GM19025 (cell line): Measurements from ENCODE around the gene CUBN.

ENCODE experiments used
- ATAC-seq: cut with Tn5 transposase; IDR thresholded peaks from one replicate; pipeline ENCODE4 v1.9.1; 2021; ENCODE audit warnings: mild to moderate bottlenecking, low read depth, moderate library complexity; ENCODE audit not compliant: unreplicated experiment

Gene CUBN

DNA sequence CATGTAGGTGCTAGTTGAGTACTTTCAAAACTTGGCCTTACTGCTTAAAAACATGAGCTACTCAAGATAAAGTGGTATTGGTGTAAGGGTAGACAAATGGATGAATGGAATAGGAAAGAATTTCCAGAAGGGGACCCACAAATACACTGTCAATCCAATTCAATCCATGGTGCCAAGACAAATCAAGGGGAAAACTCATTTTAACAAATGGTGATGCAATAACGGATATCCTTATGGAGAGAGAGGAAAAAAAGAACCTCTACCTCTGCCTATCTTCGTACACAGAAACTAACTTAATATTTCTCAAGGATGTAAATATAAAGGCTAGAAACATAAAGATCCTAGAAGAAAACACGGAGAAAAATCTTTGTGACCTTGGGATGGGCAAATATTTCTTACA is 188.5 kb downstream of the CUBN start:
- no peak for ATAC-seq

- ATAC-seq: no peak
Measured at GRCh38 chr10:16938952-16939351, 190.7 kb downstream of the CUBN start.

GRCh38 chr10:16934461-16934860 is 195.2 kb downstream of the CUBN start:
- ATAC-seq: no peak

GRCh38 chr10:16933783-16934182 is 195.8 kb downstream of the CUBN start:
- no peak for ATAC-seq

GRCh38 chr10:16931930-16932329 is 197.7 kb downstream of the CUBN start:
- no peak for ATAC-seq

- ATAC-seq: no peak
Measured at GRCh38 chr10:16930540-16930939, 199.1 kb downstream of the CUBN start.

GRCh38 chr10:16929069-16929468 is 200.5 kb downstream of the CUBN start:
- ATAC-seq: no peak

DNA sequence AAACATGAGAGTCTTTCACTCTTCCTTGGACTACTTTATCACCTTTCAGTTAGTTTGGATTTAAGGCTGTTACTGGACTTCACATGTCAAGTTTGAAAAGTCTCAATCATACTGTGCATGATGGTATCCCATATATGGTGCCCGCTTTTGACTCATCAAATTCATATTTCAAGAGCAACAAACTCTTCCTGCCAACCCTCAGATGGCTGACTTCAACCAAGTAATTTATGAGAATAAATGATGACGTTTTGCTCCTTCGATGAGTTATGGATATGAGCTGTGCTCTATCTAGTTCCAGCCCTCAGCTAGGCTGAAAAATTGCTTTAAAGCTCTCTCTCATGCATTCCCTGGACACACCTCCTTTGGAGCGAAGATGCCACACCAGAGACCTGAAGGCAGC is 202.1 kb downstream of the CUBN start:
- ATAC-seq: no peak

DNA sequence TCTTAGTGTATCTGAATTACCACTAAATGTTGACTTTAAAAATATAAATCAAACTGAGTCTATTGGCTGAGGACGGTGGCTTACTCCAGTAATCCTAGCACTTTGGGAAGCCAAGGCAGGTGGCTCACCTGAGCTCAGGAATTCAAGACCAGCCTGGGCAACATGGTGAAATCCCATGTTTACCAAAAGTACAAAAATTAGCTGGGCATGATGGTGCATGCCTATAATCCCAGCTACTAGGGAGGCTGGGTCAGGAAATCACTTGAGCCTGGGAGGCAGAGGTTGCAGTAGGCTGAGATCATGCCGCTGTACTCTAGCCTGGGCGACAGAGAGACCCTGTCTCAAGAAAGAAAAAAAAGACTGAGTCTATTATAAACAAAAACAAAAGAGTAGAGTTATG is 205.9 kb downstream of the CUBN start:
- no peak for ATAC-seq

DNA sequence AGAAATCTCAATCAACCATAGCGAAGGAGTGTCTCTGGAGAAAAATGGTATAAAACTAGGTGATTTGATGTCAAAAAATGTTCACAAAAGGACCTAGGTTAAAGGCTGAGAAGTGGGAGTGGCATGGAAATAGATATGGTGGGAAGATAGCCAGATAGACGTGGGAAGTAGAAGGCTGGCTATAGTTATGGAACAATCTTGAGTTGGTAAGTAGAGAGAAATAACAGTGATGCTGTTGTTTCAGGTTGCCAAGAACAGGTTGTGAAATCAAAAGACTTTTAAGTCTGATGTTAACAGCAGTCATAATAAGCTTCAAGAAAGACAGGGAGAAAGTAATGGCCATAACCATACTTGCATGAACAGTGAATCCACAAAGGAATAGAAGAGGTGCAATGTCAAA is 206.3 kb downstream of the CUBN start:
- ATAC-seq: no peak

- no peak for ATAC-seq
Measured at GRCh38 chr10:16919121-16919982, 210.3 kb downstream of the CUBN start.

GRCh38 chr10:16916496-16916895 is 213.1 kb downstream of the CUBN start:
- no peak for ATAC-seq

GRCh38 chr10:16915300-16915699 is 214.3 kb downstream of the CUBN start:
- no peak for ATAC-seq

DNA sequence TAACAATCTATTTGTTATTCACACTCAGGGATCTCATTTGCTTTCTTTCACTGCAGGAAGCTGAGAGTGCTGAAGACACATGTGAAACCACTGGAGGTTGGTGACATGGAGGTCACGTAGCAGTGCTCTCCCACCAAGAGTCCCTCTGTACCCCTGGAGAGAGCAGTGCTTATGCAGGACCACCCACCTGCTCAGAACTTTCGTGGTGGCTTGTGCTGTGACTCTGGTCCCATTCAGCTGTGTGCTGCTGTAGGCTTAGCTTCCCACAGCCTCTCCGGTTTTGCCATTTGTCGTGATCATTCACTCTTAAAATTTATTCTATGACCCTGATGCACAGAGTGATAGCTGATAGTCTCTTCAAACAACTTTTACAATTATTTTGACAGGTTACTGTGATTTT is 216.3 kb downstream of the CUBN start:
- ATAC-seq: no peak

- ATAC-seq: no peak
Measured at GRCh38 chr10:16910793-16911164, 218.8 kb downstream of the CUBN start.

- ATAC-seq: no peak
Measured at GRCh38 chr10:16909961-16910792, 219.4 kb downstream of the CUBN start.

GRCh38 chr10:16909271-16909767 is 220.3 kb downstream of the CUBN start:
- ATAC-seq: no peak

- no peak for ATAC-seq
Measured at GRCh38 chr10:16907687-16908086, 221.9 kb downstream of the CUBN start.

DNA sequence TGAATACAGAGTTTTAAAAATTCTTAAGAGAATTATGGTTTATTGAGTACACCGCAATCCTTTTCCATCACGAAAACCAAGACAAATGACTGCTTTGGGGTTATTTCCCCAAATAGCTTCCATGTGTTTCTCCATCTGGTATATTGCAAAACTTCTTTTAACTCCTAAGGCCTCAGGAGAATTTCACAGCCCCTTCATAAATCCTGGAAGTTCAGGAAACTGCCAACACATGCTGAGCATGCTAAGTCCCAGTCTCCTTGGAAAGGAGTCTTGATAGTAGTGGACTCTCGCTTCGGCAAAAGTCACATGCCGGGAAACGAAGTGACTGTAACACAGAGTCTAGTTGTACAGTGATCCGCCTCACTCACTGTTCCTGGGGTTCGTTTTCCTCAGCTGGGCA is 224.3 kb downstream of the CUBN start:
- no peak for ATAC-seq

DNA sequence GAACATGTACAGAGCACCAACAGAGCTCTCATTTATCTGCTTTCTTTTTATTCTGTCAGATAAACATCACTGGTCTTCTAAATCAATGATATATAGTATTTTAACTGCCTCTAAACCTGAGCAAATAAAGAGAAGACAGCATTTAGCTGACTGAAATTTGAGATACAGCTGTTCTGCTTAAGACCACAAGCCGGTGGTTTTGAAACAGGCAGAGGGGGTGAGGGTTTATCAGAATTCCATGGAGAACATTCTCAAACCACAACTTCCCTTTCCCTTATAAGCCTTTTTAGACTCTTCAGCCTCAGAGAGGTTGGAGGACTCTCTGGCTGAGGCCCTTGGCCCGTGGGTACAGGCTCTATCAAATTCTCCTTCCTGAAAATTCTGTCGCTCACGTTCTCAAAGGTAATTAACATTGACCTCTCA is 225.0 kb downstream of the CUBN start:
- ATAC-seq: no peak

DNA sequence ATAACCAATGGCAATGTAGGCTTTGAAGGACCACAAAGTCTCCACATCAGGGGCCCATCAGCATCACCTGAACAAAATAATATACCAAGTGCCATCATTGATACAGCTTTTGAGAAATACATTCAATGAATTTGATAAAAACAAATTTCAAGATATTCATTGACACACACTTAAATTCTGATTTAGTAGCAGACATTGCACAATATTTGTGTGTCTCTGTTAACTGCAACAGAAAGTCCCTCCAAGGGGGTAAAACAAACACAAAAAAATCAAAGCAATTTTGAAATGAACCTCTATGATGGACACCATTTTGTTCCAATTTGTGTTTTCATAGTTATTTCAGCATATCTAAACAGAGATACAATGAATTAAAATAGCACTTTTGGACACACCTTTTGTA is 225.6 kb downstream of the CUBN start:
- ATAC-seq: no peak

DNA sequence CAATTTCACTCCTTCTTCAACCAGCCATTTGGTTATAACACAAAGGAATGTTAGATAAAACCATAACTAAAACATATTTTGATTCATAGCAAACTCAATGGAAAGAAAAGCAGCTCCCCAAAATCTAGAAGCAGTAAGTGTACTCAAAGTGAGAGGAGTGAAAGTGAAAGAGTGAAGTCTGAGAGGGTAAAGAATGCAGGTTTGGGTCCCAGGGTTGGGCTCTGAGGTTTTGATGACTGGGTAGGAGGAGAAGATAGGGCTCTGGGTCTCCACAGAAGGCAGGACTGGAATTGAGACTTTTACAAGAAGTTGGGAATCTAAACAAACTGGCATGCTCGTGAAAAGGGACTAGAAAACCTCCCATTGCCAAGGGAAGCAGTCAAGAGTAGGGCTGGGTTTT is 227.0 kb downstream of the CUBN start:
- no peak for ATAC-seq
